ENCODE data around the gene PRPF39.
A peak's percentile ranks its signal among the peaks of the same experiment; 100 is the strongest.
"Not testable (repeated sequence)": the region's sequence is repeated elsewhere in the genome, so short reads cannot be mapped to it uniquely, and the experiment has no call there.

The PRPF39 gene

GRCh38 chr14:45083976-45084722 lies at the start of gene PRPF39:
PRPF39 (plus strand) TSS chr14:45084116; CDS start chr14:45095240, 11,124 bp downstream.
- DNase-seq (ENCODE audit: low read depth) = peak; percentile 89

GRCh38 chr14:45034730-45035129 lies 49.2 kb upstream of the PRPF39 start:
- no peak for DNase-seq (ENCODE audit: low read depth)

- DNase-seq (ENCODE audit: low read depth) = no peak
Observed at GRCh38 chr14:45038256-45038655, 45.7 kb upstream of the PRPF39 start.

GRCh38 chr14:45038865-45039264 lies 45.1 kb upstream of the PRPF39 start:
- no peak for DNase-seq (ENCODE audit: low read depth)

GRCh38 chr14:45039390-45039789 lies 44.5 kb upstream of the PRPF39 start:
- DNase-seq (ENCODE audit: low read depth) = no peak

GRCh38 chr14:45041641-45042040 lies 42.3 kb upstream of the PRPF39 start:
- no peak for DNase-seq (ENCODE audit: low read depth)

- no peak for DNase-seq (ENCODE audit: low read depth)
Observed at GRCh38 chr14:45044638-45045037, 39.3 kb upstream of the PRPF39 start.

- no peak for DNase-seq (ENCODE audit: low read depth)
Observed at GRCh38 chr14:45048385-45048784, 35.5 kb upstream of the PRPF39 start.

GRCh38 chr14:45051180-45051579 lies 32.7 kb upstream of the PRPF39 start:
- no peak for DNase-seq (ENCODE audit: low read depth)

GRCh38 chr14:45051896-45052295 lies 32.0 kb upstream of the PRPF39 start:
- DNase-seq (ENCODE audit: low read depth) = no peak

- DNase-seq (ENCODE audit: low read depth) = no peak
Observed at GRCh38 chr14:45057349-45057748, 26.6 kb upstream of the PRPF39 start.

GRCh38 chr14:45057881-45058364 lies 26.0 kb upstream of the PRPF39 start:
- DNase-seq (ENCODE audit: low read depth) = no peak

GRCh38 chr14:45060551-45060950 lies 23.4 kb upstream of the PRPF39 start:
- no peak for DNase-seq (ENCODE audit: low read depth)

GRCh38 chr14:45065540-45065939 lies 18.4 kb upstream of the PRPF39 start:
- DNase-seq (ENCODE audit: low read depth) = no peak

GRCh38 chr14:45065956-45066355 lies 18.0 kb upstream of the PRPF39 start:
- no peak for DNase-seq (ENCODE audit: low read depth)

GRCh38 chr14:45066667-45067066 lies 17.2 kb upstream of the PRPF39 start:
- DNase-seq (ENCODE audit: low read depth) = no peak

- DNase-seq (ENCODE audit: low read depth) = no peak
Observed at GRCh38 chr14:45068396-45068795, 15.5 kb upstream of the PRPF39 start.

GRCh38 chr14:45070215-45070614 lies 13.7 kb upstream of the PRPF39 start:
- no peak for DNase-seq (ENCODE audit: low read depth)

GRCh38 chr14:45072126-45072525 lies 11.8 kb upstream of the PRPF39 start:
- DNase-seq (ENCODE audit: low read depth) = no peak

- DNase-seq (ENCODE audit: low read depth) = peak; percentile 13
Observed at GRCh38 chr14:45073231-45073879, 10.6 kb upstream of the PRPF39 start.

- DNase-seq (ENCODE audit: low read depth) = no peak
Observed at GRCh38 chr14:45078323-45078722, 5.6 kb upstream of the PRPF39 start.

- not testable (repeated sequence) for DNase-seq (ENCODE audit: low read depth)
Observed at GRCh38 chr14:45080416-45080968, 3.4 kb upstream of the PRPF39 start.

GRCh38 chr14:45081096-45081495 lies 2.8 kb upstream of the PRPF39 start:
- not testable (repeated sequence) for DNase-seq (ENCODE audit: low read depth)
